H9 (cell line): ENCODE measurements around the gene ZMAT5. TPM values are rescaled to one million over a fixed set of nuclear protein-coding genes. Genes with fewer than 3 reads are reported as not detected.

Experiments
- DNase-seq: peaks from one replicate; pipeline ENCODE4 v3.0.0-alpha.2; 2017
- H2AFZ ChIP-seq: one replicate; pipeline ENCODE4 v1.6.1; 2013; ENCODE audit warnings: mild to moderate bottlenecking, low read length, control low read depth, moderate library complexity
- H2AK5ac ChIP-seq: 2 replicates; pipeline ENCODE4 v1.6.1; 2013; ENCODE audit warnings: low read length, control low read depth, mixed read lengths; ENCODE audit not compliant: insufficient read length
- H2BK120ac ChIP-seq: one replicate; pipeline ENCODE4 v1.6.1; 2013; ENCODE audit warnings: low read depth, mild to moderate bottlenecking, low read length, control low read depth, inconsistent platforms; ENCODE audit not compliant: poor library complexity, severe bottlenecking
- H2BK12ac ChIP-seq: 2 replicates; pipeline ENCODE4 v1.6.1; 2013; ENCODE audit warnings: low read length, control low read depth, mixed read lengths, low read depth; ENCODE audit not compliant: insufficient read length
- H2BK15ac ChIP-seq: 2 replicates; pipeline ENCODE4 v1.6.1; 2013; ENCODE audit warnings: low read depth, low read length, control low read depth
- H2BK20ac ChIP-seq: one replicate; pipeline ENCODE4 v1.6.1; 2013; ENCODE audit warnings: low read depth, mild to moderate bottlenecking, low read length, control low read depth, inconsistent platforms; ENCODE audit not compliant: poor library complexity, severe bottlenecking
- H2BK5ac ChIP-seq: 2 replicates; pipeline ENCODE4 v1.6.1; 2013; ENCODE audit warnings: low read length, control low read depth, mixed read lengths; ENCODE audit not compliant: insufficient read length
- H3K14ac ChIP-seq: 2 replicates; pipeline ENCODE4 v1.6.1; 2013; ENCODE audit warnings: low read length, control low read depth; ENCODE audit not compliant: insufficient read depth
- H3K18ac ChIP-seq: 2 replicates; pipeline ENCODE4 v1.6.1; 2013; ENCODE audit warnings: low read depth, mild to moderate bottlenecking, mixed read lengths, low read length, control low read depth; ENCODE audit not compliant: insufficient read length
- H3K23ac ChIP-seq: 2 replicates; pipeline ENCODE4 v1.6.1; 2013; ENCODE audit warnings: low read length, control low read depth, mixed read lengths, low read depth; ENCODE audit not compliant: insufficient read length
- H3K23me2 ChIP-seq: 2 replicates; pipeline ENCODE4 v1.6.1; 2013; ENCODE audit warnings: low read depth, mild to moderate bottlenecking, mixed read lengths, low read length, control low read depth; ENCODE audit not compliant: insufficient read length, poor library complexity, severe bottlenecking
- H3K27ac ChIP-seq: 2 replicates; pipeline ENCODE4 v1.5.1; 2013; ENCODE audit warnings: low read length, control low read depth, mixed read lengths, low read depth; ENCODE audit not compliant: insufficient read length
- H3K27me3 ChIP-seq: 2 replicates; pipeline ENCODE4 v1.6.1; 2013; ENCODE audit warnings: low read length, control low read depth, inconsistent platforms; ENCODE audit not compliant: insufficient read depth
- H3K4ac ChIP-seq: 2 replicates; pipeline ENCODE4 v1.6.1; 2013; ENCODE audit warnings: low read depth, mild to moderate bottlenecking, control low read depth, inconsistent platforms, low read length, moderate library complexity
- H3K4me1 ChIP-seq: 2 replicates; pipeline ENCODE4 v1.6.1; 2013; ENCODE audit warnings: low read length, control low read depth, inconsistent platforms; ENCODE audit not compliant: insufficient read depth
- H3K4me2 ChIP-seq: 2 replicates; pipeline ENCODE4 v1.6.1; 2013; ENCODE audit warnings: low read length, control low read depth, mixed read lengths; ENCODE audit not compliant: insufficient read length, insufficient read depth
- H3K56ac ChIP-seq: 2 replicates; pipeline ENCODE4 v1.6.1; 2013; ENCODE audit warnings: low read depth, mild to moderate bottlenecking, mixed read lengths, low read length, control low read depth; ENCODE audit not compliant: insufficient read length
- H3K79me1 ChIP-seq: 2 replicates; pipeline ENCODE4 v1.6.1; 2013; ENCODE audit warnings: low read depth, mild to moderate bottlenecking, moderate library complexity, low read length, control low read depth, inconsistent platforms; ENCODE audit not compliant: insufficient read depth, poor library complexity, severe bottlenecking
- H3K79me2 ChIP-seq: 2 replicates; pipeline ENCODE4 v1.6.1; 2013; ENCODE audit warnings: low read length, control low read depth, inconsistent platforms; ENCODE audit not compliant: insufficient read depth
- H3K9ac ChIP-seq: 2 replicates; pipeline ENCODE4 v1.6.1; 2013; ENCODE audit warnings: low read length, control low read depth, mixed read lengths; ENCODE audit not compliant: insufficient read length; ENCODE audit errors: extremely low read depth
- H3K9me3 ChIP-seq: one replicate; pipeline ENCODE4 v1.6.1; 2013; ENCODE audit warnings: low read depth, low read length, inconsistent platforms; ENCODE audit not compliant: control insufficient read depth
- H3T11ph ChIP-seq: one replicate; pipeline ENCODE4 v1.6.1; 2013; ENCODE audit warnings: mild to moderate bottlenecking, low read length, control low read depth, inconsistent platforms
- H4K20me1 ChIP-seq: one replicate; pipeline ENCODE4 v1.6.1; 2013; ENCODE audit not compliant: control insufficient read depth, insufficient read length, insufficient read depth
- H4K5ac ChIP-seq: 2 replicates; pipeline ENCODE4 v1.6.1; 2013; ENCODE audit warnings: low read depth, mild to moderate bottlenecking, mixed read lengths, low read length, control low read depth; ENCODE audit not compliant: insufficient read length
- H4K8ac ChIP-seq: replicated peaks from 2 replicates; pipeline ENCODE4 v1.6.1; 2013; ENCODE audit warnings: low read length, control low read depth, mixed read lengths, low read depth; ENCODE audit not compliant: insufficient read length
- H4K91ac ChIP-seq: 2 replicates; pipeline ENCODE4 v1.6.1; 2013; ENCODE audit warnings: low read depth, mild to moderate bottlenecking, moderate library complexity, mixed read lengths, low read length, control low read depth; ENCODE audit not compliant: insufficient read length
- H3K27ac Mint-ChIP-seq, 3 experiments: 2 replicates in 2 of 3; 3 replicates in 1 of 3; pipeline ENCODE4 v1.8.0; 2020 to 2021; ENCODE audit warnings: mixed read lengths in 3 of 3, mild to moderate bottlenecking in 1 of 3, moderate library complexity in 1 of 3
- H3K27me3 Mint-ChIP-seq: 2 replicates; pipeline ENCODE4 v1.8.0; 2021; ENCODE audit warnings: low read depth, mild to moderate bottlenecking, moderate library complexity, mixed read lengths
- H3K36me3 Mint-ChIP-seq, 3 experiments: 2 replicates in 2 of 3; 3 replicates in 1 of 3; pipeline ENCODE4 v1.8.0; 2020 to 2021; ENCODE audit warnings: low read depth in 3 of 3, mixed read lengths in 3 of 3; ENCODE audit not compliant: insufficient read depth in 1 of 3
- H3K4me1 Mint-ChIP-seq, 2 experiments: 2 replicates each; pipeline ENCODE4 v1.8.0; 2020; ENCODE audit warnings: mixed read lengths in 2 of 2
- H3K4me3 Mint-ChIP-seq, 2 experiments: 2 replicates in 1 of 2; 3 replicates in 1 of 2; pipeline ENCODE4 v1.8.0; 2020 to 2021; ENCODE audit warnings: mild to moderate bottlenecking in 2 of 2, mixed read lengths in 2 of 2, moderate library complexity in 1 of 2
- H3K9me3 Mint-ChIP-seq, 2 experiments: 2 replicates in 1 of 2; 3 replicates in 1 of 2; pipeline ENCODE4 v1.8.0; 2020; ENCODE audit warnings: mild to moderate bottlenecking in 2 of 2, mixed read lengths in 2 of 2, moderate library complexity in 1 of 2
- CTCF ChIP-seq: fragments of 200-600 bp; sonication (generic); conservative IDR thresholded peaks from 3 replicates; pipeline ENCODE4 v1.8.0; 2021; ENCODE audit warnings: antibody characterized with exemption, mild to moderate bottlenecking
- WGBS: extraction: QIAGEN DNeasy Blood & Tissue Kit; methylation state at CpG from one replicate; pipeline ENCODE4 v1.1.7; 2013; ENCODE audit warnings: missing lambda C conversion rate, low lambda C conversion rate, mixed read lengths; ENCODE audit not compliant: insufficient read length; ENCODE audit errors: extremely low coverage; 5-methylcytosine and 5-hydroxymethylcytosine counted together
- total RNA-seq: library from RNA; stranded (reverse); gene quantifications from 2 replicates; pipeline ENCODE4 v1.2.1, GENCODE V29; 2021

ZMAT5 gene
- total RNA-seq, 1 experiment from 2014 or later, result 13.9 TPM

- Histone ChIP-seq H2BK15ac (no peak overlapping the region), H2BK12ac (no peak overlapping the region), H2BK5ac (no peak overlapping the region), H3K23ac (no peak overlapping the region), H4K91ac (no peak overlapping the region), H4K20me1 (peaks cover 2% of the 10 kb centered on the region), H3K9me3 (no peaks in the 10 kb centered on the region), H2BK20ac (no peak overlapping the region), H3K4ac (no peak overlapping the region), H4K8ac (no peak overlapping the region), H3K79me1 (no peaks in the 10 kb centered on the region), H3K56ac (no peak overlapping the region), H3K4me2 (no peak overlapping the region), H3K14ac (no peak overlapping the region), H3K4me1 (no peaks in the 10 kb centered on the region), H4K5ac (no peak overlapping the region), H3T11ph (no peak overlapping the region), H3K18ac (no peak overlapping the region), H2AFZ (no peak overlapping the region), H3K27ac (no peak overlapping the region), H3K27me3 (no peaks in the 10 kb centered on the region), H3K79me2 (no peaks in the 10 kb centered on the region), H3K23me2 (peaks cover 4% of the 10 kb centered on the region), H3K9ac (no peak overlapping the region), H2AK5ac (no peak overlapping the region), H2BK120ac (no peak overlapping the region)
- DNase-seq, result no peak
- Mint-ChIP-seq H3K9me3 (peaks cover 3% of the 10 kb centered on the region in 2 experiments; a peak in 3 of 5 replicates), H3K27me3 (no peaks in the 10 kb centered on the region), H3K4me1 (peaks cover 8 to 22% of the 10 kb centered on the region in 2 experiments), H3K36me3 (peaks cover 0 to 5% (median 3%) of the 10 kb centered on the region in 3 experiments; a peak in 3 of 7 replicates), H3K27ac (no peak overlapping the region), H3K4me3 (no peak overlapping the region)
- no CpG with 5 or more reads among the region's 1 CpG for WGBS
- no peak for TF ChIP-seq CTCF
These were observed 31.4 kb downstream of the ZMAT5 start for GRCh38 chr22:29735416-29735815.
